ENCODE measurements around the gene IRF2.
"Not testable (repeated sequence)": the region's sequence is repeated elsewhere in the genome, so short reads cannot be mapped to it uniquely, and the experiment has no call there.

DNA sequence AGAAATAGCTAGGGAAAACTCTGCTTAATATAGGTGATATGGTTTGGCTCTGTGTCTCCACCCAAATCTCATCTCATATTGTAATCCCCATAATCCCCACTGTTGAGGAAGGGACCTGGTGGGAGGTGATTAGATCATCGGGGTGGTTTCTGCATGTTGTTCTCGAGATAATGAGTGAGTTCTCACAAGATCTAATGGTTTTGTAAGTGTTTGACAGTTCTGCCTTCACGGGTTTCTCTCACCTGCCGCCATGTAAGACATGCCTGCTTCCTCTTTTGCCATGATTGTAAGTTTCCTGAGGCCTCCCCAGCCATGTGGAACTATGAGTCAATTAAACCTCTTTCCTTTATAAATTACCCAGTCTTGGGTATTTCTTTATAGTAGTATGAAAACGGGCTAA lies 94.1 kb downstream of the IRF2 start:
- TF ChIP-seq EZH2phosphoT487, EZH2 (IDR thresholded peaks at IDR 0.05): not testable (repeated sequence)
- TF ChIP-seq, protein P1, sequence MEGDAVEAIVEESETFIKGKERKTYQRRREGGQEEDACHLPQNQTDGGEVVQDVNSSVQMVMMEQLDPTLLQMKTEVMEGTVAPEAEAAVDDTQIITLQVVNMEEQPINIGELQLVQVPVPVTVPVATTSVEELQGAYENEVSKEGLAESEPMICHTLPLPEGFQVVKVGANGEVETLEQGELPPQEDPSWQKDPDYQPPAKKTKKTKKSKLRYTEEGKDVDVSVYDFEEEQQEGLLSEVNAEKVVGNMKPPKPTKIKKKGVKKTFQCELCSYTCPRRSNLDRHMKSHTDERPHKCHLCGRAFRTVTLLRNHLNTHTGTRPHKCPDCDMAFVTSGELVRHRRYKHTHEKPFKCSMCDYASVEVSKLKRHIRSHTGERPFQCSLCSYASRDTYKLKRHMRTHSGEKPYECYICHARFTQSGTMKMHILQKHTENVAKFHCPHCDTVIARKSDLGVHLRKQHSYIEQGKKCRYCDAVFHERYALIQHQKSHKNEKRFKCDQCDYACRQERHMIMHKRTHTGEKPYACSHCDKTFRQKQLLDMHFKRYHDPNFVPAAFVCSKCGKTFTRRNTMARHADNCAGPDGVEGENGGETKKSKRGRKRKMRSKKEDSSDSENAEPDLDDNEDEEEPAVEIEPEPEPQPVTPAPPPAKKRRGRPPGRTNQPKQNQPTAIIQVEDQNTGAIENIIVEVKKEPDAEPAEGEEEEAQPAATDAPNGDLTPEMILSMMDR (IDR thresholded peaks at IDR 0.05): not testable (repeated sequence)

All from neural progenitor cell (in vitro differentiated cells).